ENCODE measurements around the gene TNFSF8. TPM values are rescaled to one million over a fixed set of nuclear protein-coding genes. Genes with fewer than 3 reads are reported as not detected.

TNFSF8 gene
- total RNA-seq, 1 experiment from 2014 or later, result not detected

DNA sequence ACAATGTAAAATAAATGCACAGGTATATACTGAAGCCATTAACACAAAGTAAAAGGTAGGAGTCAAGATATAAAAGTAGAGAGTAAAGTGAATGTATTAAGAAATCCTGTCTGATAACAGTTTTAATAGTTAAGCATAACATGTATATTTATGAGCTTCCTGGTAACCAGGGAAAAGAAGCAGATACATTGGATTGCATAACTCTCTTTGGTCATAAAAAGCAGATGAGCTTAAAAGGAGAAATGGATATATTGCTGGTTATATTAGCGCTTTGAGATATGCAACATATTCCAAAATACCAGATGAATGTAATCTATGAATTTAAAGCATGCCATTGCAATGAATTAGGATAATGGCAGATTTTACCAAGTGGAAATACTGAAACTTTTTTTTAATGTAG is 6.2 kb upstream of the TNFSF8 start:
- no peak for DNase-seq (ENCODE audit: low read depth)

DNA sequence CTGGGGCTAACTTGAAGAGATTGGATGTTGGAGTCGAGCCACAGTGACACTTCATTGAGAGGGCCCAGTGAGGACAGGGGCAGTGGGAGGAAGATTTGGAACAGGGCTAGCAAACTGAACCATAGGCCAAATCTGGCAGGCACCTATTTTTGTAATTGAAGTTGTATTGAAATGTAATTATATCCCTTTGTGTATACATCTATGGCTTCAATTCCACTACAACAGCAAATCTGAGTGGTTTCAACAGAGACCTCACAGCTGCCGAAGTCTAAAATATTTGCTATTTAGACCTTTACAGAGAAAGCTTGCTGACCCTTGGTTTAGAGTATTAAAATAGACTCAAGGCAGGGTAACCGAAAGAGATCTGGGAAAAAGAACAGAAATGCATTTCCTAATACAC is 4.7 kb upstream of the TNFSF8 start:
- DNase-seq (ENCODE audit: low read depth), result no peak

DNA sequence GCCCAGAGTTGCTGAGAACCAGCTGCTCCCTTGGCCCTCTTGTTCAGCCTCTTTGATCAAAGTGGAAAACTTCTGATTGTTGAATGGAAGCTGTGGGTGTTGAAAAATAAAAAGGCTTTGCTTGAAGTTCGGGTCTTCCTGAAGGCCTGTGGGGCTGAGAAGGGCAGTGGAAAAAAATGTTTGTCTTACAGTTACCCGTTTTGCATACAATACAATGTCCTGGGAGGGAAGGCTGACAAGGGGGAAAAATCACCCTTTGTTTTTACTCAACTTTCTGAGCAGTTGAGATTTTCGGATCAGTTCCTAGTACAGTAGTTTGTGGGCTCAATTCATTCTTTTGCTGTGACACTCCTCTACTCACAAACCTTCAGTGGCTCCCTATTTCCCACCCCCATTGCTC is 2.1 kb upstream of the TNFSF8 start:
- DNase-seq (ENCODE audit: low read depth), result no peak

DNA sequence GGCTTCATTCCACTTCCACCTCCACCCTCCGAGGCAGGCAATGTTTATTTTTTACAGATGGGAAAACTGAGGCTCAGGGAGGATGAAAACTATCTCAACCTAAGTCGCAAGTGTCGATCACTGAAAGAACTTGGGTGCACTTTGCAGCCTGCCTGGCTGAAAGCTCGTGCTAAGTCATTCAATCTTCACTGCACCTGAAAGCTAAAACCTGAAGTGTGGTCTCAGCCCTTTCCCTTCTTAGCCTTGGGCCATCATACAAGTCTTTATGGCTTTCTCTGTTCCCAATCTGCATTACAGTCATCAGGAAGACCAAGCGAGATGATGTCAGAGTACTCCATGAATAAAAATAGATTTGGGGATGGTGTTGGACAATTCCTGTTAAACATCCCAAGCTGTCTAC is 1.0 kb upstream of the TNFSF8 start:
- no peak for DNase-seq (ENCODE audit: low read depth)

DNA sequence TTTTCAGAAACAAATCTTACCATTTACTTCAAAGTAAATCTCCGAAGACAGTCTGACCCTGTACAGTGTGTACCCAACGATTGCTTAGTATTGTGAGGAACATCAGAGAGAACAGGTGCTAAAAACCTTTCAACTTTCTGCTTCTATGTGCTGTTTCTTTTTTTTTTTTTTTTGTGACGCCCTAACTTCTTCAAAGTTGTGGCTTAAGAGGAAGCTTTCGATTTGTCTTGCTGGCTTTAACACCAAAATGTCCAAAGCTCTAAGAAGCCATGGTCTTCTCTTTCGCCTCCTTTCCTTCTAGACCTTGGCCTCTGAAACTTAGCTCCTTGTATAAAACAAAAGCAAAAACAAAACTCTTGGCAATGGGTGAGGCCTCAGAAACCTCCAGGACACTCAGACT is 1.2 kb downstream of the TNFSF8 start:
- no peak for DNase-seq (ENCODE audit: low read depth)

DNA sequence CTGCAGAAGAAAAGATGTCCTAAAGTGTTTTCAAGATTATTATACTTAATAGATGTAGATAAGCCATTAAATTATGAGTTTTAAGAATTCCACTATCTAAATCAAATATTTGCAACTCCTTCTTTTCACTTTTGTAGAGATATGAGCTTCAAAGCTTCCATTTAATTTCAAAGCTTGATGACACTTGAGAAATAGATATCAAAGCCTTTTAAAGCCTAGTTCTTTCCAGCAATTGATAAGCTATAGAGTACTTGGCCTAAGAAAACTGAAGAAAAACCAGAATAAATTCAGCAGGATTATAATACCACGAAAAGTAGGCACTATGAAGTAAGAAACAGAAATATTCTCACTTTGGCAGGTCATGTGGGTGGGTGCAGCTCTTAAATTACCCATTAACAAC is 1.7 kb downstream of the TNFSF8 start:
- no peak for DNase-seq (ENCODE audit: low read depth)

DNA sequence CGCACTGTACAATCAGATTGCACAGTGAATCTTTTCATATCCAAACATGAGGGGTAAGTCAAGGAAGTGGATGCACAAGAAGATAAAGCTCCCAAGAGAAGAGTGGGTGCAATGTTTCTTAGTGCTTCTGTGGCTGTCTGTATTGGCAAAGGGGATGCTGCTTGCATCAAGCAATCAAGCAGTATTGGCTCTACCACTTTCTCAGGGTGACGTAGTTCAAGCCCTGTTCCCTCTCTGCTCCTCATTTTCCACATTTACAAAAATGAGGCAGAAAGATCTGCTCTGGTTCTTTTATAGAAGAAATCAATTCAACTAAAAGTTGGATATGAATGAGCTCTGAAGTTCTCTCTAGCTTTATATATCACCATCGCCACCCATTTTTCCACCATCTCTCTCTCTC is 2.3 kb downstream of the TNFSF8 start:
- no peak for DNase-seq (ENCODE audit: low read depth)

DNA sequence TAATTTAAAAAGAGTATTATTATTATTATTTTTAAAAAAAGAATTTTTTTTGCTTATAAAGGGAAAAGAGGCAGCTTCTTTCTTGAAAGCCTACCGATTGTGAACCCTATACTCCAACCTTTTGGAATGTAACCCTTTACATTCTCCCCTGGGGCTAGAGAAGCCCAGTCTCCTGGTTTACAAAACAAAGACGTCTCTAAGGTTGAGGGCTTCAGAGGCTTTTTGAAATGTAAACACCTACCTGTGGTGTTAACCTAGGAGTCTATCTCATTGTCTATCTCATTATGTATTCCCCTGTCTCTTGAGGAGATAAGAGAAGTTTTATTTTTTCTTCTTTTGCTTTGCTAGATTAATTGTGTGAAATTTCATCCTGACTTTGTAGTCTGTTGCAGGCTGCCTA is 4.7 kb downstream of the TNFSF8 start:
- no peak for DNase-seq (ENCODE audit: low read depth)

DNA sequence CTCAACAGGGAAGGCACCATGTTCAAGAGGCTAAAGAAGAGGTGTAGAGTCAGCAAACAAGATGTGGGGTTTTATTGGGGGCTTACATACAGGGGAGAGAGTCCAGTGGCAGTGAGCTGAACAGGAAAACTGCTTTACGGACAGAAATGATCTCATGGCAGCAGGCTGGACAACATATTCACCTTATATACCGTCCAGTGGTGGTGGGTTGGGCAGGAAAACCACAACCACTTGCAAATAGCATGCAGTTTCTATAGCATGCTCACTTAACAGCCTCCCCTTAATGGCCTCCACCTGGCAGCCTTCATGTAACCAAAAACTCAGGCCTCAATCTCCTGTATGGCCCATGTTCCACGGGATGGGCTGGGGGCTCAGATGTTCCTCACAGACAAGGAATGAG is 5.4 kb downstream of the TNFSF8 start:
- no peak for DNase-seq (ENCODE audit: low read depth)

DNA sequence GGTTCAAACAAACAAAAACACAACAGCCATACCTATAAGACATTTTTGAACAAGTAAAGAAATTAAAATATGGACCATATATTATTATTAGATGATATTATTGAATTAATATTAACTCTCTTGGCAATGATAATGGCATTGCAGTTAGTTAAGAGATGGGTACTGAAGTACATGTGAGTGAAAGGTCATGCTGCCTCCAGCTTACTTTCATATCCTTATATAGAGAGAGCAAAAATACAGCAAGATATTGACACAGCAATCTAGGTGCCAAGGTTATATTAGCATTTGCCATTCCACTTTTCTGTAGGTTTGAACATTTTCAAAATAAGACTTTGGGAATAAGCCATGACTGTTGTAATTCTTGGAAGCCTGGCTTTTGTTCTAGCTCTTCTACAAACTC is 6.1 kb downstream of the TNFSF8 start:
- DNase-seq (ENCODE audit: low read depth), result no peak

DNA sequence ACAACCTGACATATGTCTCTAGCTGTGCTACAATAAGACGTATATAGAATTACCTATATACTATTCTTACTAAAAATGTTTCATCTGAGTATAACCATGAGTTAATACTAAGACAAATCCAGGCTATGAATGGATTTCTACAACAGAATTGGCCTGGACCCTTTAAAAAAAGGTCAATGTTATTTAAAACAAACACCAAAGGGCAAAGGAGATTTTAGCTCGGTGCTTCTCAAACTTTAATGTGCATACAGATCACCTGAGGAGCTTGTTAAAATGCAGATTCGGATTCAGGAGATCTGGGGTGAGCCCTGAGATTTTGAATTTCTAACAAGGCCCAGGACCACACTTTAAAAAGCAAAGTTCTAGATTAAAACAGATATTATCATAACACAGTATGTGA is 6.5 kb downstream of the TNFSF8 start:
- DNase-seq (ENCODE audit: low read depth), result no peak

DNA sequence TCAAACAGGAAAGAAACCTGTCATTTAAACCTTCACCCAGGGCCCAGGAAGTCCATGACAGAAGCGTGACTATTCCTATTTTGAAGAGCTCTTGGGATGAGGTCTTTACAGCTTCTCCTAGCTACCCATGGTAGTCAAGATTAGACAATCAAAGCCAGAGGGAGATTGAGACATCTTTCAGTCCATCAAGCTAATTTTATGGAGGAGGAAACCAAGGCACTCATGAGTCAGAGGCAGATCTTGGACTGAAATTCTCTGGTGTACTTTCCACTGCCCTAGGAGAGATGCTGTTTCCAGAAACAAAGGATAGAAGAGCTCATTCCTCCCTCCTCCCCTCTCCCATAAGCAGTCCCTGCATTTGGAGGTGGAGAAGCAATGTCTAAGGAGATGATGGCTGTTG is 9.2 kb downstream of the TNFSF8 start:
- DNase-seq (ENCODE audit: low read depth), result peak; percentile 8

DNA sequence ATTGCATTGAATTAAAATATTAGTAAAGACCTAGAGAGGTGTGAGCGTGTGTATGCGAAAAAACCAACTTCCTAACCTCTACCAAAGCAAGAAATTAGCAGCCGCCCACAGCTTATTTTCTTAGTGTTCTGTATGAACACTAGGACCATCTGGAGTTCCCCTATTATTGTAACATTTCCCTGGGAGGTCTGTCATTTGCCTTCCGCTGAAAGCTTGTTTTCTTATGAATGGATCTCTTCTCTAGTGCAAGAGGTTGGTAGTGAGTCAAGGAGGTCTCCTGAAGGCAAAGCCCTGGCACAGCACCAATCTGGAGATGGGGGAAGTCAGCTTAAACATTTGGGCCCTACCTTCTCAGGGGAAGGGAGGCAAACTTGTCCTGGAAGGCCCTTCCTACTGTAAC is 10.8 kb downstream of the TNFSF8 start:
- DNase-seq (ENCODE audit: low read depth), result peak; percentile 40

DNA sequence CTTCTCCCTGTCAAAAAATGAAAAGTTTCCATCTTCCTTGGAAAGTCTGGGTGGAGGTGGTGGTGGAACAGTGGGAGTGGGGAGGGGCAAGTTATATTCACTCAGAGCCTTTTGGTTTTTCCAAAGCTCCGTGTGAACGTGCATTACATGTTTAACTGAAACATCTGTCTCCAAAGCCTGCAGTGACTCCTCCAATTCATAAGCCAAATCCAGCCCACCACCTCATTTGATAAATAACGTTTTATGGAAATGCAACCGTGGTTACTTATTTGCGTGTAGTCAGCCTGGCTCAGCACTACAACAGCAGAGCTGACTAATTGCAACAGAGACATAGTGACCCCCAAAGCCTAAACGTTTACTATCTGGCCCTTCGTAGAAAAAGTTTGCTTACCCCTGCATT is 13.9 kb downstream of the TNFSF8 start:
- no peak for DNase-seq (ENCODE audit: low read depth)

DNA sequence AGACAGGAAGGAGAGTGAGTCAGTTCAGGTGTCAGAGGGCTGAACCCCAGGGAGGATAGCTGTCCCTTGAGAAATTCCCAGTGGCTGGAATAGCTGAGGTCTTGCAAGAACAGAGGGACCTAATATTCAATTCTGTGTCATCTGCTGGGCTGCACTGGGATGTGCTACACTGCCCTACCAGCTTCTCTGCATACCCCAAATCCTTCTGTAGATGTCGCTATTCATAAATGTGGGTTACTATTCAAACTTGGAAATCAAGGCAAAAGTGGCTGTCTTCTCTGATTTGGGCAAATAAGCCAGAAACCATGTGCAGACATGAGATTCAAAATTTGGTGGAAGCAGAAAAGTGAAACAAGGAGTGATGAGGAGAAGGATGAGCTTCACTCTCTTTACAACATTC is 16.3 kb downstream of the TNFSF8 start:
- peak; percentile 48 for DNase-seq (ENCODE audit: low read depth)

DNA sequence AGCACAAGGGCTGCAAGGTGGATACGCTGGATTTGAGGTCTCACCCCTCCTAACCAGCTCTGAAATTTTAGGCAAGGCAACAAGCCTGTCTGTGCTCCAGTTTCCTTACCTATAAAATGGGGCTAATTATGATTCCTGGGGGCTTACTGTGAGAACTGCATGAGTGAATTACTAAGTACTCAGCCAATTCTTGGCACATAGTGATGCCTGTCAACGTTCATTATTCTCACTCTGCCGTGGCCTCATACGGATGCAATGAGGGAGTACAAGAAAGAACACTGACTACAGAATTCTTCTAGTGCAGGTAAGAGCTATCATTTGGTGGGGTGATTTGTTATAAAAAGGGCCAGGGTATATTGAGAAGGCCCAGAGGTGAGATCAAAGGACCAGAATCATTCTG is 16.7 kb downstream of the TNFSF8 start:
- no peak for DNase-seq (ENCODE audit: low read depth)

DNA sequence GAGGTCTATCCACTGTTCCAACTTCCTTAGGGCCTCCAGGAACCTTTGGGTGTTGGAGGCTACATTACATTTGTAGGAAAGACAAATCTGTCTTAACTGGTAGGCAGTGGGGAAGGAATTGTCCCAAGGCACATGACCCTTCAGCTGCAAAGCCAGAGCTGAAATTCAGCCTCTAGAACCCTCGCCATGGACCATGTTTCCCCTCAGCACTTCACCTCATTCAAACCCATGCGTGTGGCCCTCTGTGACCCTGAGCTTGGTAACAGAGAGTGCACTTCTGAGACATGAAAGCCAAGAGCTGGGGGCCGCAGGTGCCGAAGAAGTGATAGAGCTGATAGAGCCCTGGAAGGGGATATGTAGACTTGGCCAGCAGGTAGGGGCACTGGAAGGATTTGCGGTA is 17.2 kb downstream of the TNFSF8 start:
- no peak for DNase-seq (ENCODE audit: low read depth)

DNA sequence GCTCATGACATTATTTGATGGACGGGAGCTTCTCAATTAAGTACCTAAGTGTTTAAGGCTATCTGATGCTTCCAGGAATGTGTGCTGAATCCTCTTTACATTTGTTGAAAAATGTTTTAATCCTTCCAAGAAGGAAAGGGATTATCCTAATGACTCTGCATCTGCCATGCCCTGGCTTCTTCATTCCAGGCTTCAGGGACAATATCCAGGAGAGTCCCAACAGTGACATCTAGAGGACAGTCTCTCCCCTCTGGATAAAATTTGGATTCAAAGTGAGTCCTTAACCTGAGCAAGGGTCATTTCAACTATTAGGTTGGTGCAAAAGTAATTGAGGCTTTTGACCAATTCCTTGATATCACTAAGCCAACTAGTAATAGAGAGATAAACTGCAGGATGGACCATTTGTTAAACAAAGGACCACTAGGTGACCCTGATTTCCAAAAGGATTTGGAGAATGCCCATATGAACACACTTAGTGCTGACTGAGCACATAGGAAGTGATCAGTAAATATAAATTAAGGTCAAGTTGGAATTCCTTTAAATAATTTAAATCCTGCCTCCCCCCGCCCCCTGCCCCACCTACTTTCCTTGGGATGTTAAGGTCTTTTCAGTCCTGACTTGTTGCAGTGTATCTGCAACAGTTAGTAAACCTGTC is 19.1 kb downstream of the TNFSF8 start:
- peak; percentile 55 for DNase-seq (ENCODE audit: low read depth)

DNA sequence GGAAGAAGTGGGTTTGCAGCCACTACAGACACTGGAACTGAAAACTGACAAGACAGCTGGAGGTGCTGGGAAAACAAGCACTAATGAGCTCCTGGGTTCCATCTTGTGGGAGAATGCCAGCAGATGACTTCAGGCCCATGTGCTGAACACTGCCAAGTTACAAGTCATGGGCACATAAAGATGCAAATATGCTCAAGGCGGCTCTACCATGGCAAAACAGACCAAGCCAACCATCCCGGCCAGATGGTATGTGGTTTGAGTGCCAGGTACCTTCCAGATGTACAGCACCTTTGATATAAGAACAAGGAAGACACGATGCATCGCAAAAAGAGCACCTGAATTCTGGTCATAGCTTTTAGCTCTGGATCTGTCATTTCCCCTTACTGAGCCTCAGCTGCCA is 19.9 kb downstream of the TNFSF8 start:
- DNase-seq (ENCODE audit: low read depth), result no peak

DNA sequence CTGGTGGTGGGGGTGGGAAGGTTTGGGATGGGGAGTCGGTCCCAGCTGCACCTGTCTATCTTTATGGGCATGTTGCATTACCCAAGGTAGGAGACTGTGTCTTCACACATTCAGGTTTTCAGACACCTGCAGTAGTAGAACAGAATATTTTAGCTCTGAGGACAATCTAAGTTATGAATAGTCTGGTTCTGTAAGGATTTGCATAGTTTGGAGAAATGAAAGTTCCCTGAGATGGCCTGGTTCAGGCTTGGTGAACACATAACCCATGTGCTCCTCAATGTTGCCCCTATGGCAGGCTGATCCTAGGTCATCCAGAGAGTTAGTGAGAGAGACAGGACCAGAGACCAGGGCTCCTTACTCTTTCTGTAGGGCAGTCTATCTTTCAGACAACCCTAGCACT is 20.7 kb downstream of the TNFSF8 start:
- no peak for DNase-seq (ENCODE audit: low read depth)

DNA sequence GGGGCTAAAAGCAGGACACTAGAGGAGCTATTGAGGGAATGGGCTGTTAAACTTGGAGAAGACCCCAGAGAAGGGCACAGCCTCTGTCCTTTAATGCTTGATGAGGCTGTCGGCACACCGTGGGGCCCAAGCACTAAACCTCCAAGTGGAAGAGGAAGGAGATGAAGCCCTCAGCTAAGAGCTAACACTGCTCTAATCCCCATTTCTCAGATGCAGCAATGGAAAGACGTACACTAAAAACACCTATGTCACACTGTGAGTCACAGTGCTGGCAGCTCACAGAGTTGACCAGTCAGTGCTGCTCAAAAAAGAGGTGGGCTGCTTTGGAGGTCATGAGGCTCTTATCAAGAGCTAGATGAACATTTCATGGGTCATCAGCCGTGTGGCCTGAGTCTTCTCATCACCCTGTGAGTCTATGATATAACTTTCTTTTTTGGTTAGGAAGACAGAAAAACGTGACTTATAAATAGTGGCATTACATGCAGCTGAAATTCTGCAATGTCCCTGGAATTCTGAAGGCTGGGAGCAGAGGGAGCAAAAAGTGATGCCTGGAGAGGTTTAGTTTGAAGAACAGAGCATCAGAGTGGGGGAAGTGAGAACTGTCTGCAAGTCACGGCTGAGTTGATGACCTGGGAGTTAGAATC is 21.5 kb downstream of the TNFSF8 start:
- DNase-seq (ENCODE audit: low read depth), result no peak

DNA sequence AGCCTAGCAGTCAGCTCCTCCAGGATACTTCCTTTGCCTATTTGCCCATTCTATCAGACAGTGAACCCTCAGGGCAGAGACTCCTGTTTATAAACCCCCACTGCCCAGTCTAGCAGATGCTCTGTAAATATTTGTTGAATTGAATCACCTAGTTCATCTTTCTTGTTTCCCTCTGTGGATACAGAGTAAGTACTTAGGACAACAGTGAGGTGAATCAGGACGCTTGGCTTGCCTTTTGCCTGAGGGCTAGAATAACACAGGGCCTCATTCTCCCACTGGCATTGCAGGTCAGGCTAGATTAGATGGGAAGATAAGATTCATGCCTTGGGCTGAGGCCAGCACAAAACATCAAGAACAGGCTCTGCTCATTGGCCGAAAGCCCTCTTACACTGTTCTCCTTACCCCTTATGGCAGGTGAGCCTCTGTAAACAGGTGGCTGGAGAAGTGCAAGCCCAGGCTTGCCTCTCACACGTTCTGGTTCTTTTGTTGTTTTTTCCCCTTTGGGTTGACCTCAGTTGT is 22.2 kb downstream of the TNFSF8 start:
- peak; percentile 67 for DNase-seq (ENCODE audit: low read depth)

DNA sequence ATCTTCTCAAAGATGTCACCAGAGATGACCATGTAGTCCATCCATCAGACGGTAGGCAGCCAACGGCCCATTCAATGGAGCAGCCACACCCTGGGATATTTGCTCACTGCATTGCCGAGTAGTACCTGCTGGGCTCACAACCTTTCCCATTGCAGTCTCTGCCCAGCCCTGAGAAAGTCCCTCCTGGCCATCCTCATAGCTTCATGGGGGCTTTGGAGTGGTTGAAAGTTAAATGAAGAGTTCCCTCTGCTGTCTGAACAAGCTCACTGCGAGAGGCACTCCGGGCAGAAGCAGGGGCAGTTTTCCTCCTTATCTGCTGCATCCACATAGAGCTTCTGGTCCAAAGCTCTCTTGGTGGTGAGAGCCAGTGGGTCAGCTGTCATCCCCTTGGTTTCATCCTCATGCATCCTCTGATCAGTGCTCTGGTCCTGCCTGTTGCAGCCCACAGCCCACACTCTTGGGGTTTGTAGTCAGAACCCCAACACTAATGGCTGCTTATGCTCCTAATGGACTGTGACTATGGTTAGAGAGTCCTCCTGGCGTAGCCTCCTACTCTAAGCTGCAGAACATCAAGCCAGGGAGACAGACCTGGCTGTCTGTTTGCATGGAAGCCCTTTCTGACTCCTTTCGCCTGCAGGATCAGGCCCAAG is 23.3 kb downstream of the TNFSF8 start:
- DNase-seq (ENCODE audit: low read depth), result peak; percentile 70

Data from HT1080 (cell line).